T-helper 17 cell (primary cell): Measurements from ENCODE around the gene GALNT12. TPM values are rescaled to one million over a fixed set of nuclear protein-coding genes. Genes with fewer than 3 reads are reported as not detected.

Experiments used
- ATAC-seq: fragments of 150-1000 bp; cut with Tn5 transposase; 2 replicates; pipeline ENCODE4 v1.10.0; 2021; ENCODE audit warnings: mild to moderate bottlenecking, moderate library complexity
- DNase-seq, 3 donors: peaks; one replicate each; pipeline versions ENCODE4 v3.0.0 to v3.0.0-alpha.2; 2020 to 2021
- H3K9me3 ChIP-seq: one replicate; pipeline ENCODE4 v1.7.0; 2013; ENCODE audit warnings: low read length, mild to moderate bottlenecking; ENCODE audit not compliant: control insufficient read depth, poor library complexity, severe bottlenecking
- H3K27ac Mint-ChIP-seq: one replicate; pipeline ENCODE4 v1.8.0; 2022; ENCODE audit warnings: mild to moderate bottlenecking, moderate library complexity, mixed read lengths
- H3K27me3 Mint-ChIP-seq: one replicate; pipeline ENCODE4 v1.8.0; 2022; ENCODE audit warnings: mixed read lengths
- H3K36me3 Mint-ChIP-seq: one replicate; pipeline ENCODE4 v1.8.0; 2022; ENCODE audit warnings: low read depth, mixed read lengths
- H3K4me1 Mint-ChIP-seq: one replicate; pipeline ENCODE4 v1.8.0; 2022; ENCODE audit warnings: mild to moderate bottlenecking, mixed read lengths
- H3K4me3 Mint-ChIP-seq: one replicate; pipeline ENCODE4 v1.8.0; 2022; ENCODE audit warnings: mild to moderate bottlenecking, moderate library complexity, mixed read lengths
- total RNA-seq, 4 donors: library from RNA in 2 of 4; stranded (reverse) in 2 of 4; gene quantifications; one replicate each; pipeline ENCODE4 v1.2.3 and lab custom pipeline; 2022 to 2026

The GALNT12 gene
- total RNA-seq, 2 donors from 2014 or later, result 10.2 to 11.3 TPM

DNA sequence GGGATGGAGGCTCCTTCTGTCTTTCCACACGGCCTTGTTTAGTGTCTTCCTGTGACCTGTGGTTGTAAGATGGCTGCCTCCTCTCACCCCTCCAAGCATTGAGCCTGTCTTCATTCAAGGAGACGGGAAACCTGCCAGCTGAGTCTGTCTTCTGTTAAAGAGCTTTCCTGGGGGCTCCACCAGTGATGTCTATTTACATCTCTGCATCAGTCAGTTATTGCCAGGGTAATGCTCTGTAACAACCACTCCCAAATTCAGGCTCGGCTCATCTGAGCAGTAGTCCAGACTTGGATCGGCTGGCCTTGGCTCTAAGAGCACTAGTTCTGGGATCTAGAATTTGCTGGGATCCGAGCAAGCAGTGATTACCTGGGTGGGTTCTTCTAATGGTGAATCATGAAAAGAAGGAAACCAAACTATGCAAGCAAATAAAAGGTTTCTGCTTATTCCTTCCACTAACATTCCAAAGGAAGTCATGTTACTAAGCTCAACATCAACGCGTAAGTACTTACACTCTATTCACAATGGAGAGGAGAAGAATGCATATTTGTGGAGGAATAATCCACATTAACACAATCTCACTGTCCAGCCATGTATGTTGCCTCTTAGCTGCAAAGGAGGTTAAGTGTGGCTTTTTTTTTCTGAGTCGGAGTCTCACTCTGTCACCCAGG is 61.7 kb downstream of the GALNT12 start:
- DNase-seq (no peak), ATAC-seq (no peak)
- Mint-ChIP-seq H3K36me3 (no peaks in the 10 kb centered on the region), H3K4me1 (no peaks in the 10 kb centered on the region), H3K27me3 (peaks cover 29% of the 10 kb centered on the region), H3K27ac (no peak overlapping the region), H3K4me3 (no peak overlapping the region)
- H3K9me3 ChIP-seq, result no peaks in the 10 kb centered on the region

DNA sequence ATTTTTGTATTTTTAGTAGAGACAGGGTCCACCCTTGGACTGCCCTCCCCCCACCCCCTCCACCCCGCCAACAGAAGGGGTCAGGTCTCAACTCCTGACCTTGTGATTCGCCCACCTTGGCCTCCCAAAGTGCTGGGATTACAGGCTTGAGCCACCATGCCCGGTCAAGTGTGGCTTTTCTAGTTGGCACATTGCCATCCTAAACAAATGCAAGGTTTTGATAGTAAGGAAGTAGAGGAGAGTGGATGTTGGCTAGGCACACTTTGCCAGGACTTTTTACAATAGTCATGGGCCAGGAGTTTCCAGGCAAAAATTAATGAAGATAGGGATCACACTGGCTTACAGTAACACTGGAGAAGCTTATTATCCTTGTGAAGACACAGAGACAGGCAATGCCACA is 62.4 kb downstream of the GALNT12 start:
- no peak for ATAC-seq
- H3K27me3 Mint-ChIP-seq, result peaks cover 22% of the 10 kb centered on the region
- H3K4me1 Mint-ChIP-seq, result no peaks in the 10 kb centered on the region

DNA sequence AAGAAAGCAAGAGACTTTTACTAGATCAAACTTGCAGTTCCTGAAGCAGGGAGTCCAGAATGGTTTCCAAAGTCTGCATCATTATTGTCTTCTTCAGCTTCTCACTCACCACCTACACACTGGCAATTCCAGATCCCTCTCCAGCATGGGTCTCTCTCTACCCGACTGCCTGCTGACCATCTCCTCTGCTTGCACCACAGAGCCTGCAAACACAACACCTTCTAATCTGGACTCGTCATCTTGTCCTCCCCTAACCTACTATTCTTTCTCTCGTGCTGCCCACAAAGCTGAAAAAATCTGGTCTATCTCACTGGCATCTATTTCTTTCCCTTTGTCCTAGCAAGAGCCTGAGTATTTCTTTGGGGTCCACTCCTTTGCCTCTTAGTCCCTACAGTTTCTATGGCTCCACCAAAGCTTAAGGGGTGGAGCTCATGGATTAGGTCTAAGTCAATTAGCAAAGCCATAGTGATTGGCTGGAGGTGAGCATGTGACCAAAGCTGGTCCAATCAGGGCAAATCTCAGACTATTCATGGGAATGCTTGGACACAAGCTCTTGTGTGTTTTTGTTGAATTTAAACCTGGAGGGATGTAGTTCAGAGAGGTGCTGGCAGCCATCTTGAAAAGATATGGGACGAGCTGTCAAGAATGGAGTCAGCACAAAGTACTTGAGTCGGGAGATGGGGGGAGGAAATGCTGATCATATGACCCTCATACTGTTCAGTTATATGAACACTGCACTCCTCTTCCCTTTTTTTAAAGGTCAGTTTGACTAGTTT is 63.5 kb downstream of the GALNT12 start:
- H3K36me3 Mint-ChIP-seq, result no peaks in the 10 kb centered on the region
- no peaks in the 10 kb centered on the region for H3K4me1 Mint-ChIP-seq
- ATAC-seq, result no peak
- DNase-seq, result no peak
- H3K27me3 Mint-ChIP-seq, result peaks cover 20% of the 10 kb centered on the region
- H3K27ac Mint-ChIP-seq, result no peak overlapping the region
- no peak overlapping the region for H3K4me3 Mint-ChIP-seq
- H3K9me3 ChIP-seq, result no peaks in the 10 kb centered on the region

More for the DNA sequence above, 62.4 kb downstream of the GALNT12 start:
- DNase-seq, result no peak
- no peaks in the 10 kb centered on the region for H3K36me3 Mint-ChIP-seq
- no peak overlapping the region for H3K4me3 Mint-ChIP-seq
- H3K9me3 ChIP-seq, result no peaks in the 10 kb centered on the region
- no peak overlapping the region for H3K27ac Mint-ChIP-seq

DNA sequence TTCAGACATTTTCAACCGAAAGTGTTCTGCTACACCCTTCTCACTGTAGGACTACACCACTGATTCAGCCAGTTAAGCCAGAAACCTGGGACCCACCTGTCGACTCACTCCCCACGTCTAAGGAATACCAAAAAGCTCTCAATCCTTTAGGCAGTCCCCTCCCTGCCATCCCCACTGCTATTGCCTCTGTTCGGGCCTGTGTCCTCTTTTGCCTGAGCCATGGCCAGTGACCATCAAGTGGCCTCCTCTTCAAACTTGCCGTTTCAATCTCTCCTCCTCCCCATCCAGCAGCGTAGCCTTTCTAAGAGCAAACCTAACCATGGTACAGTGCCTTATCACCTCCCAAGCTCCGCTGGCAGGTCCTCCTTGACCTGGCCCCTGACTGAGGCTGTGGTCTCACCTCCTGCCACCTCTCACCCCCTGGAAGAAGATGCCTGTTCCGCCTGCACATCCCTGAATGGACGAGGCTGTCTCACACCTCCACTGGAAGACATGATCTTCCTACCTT is 64.1 kb downstream of the GALNT12 start:
- Mint-ChIP-seq H3K36me3 (no peaks in the 10 kb centered on the region), H3K27me3 (peaks cover 18% of the 10 kb centered on the region), H3K4me3 (no peak overlapping the region), H3K4me1 (no peaks in the 10 kb centered on the region), H3K27ac (no peak overlapping the region)
- ATAC-seq, result no peak
- no peaks in the 10 kb centered on the region for H3K9me3 ChIP-seq
- no peak for DNase-seq

DNA sequence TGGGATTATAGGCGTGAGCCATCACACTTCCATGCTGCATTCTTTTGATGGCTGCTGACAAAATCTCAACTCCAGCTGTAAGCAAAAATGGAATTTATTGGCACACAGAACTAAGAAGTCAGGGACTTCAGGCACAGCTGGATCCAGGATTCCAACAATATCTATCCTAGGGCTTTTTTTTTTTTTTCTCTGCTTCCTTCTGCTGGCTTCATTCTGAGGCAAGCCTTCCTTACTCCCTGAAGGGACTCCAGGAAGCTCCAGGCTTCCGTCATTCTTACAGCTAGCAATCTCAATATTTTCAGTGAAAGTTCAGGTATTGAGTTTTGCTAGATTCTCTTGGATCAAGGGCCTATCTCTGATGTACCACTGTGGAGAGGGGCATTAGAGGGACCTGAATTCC is 66.1 kb downstream of the GALNT12 start:
- H3K27me3 Mint-ChIP-seq, result peaks cover 23% of the 10 kb centered on the region
- no peak overlapping the region for H3K27ac Mint-ChIP-seq
- no peak for DNase-seq
- H3K4me3 Mint-ChIP-seq, result no peak overlapping the region
- no peaks in the 10 kb centered on the region for H3K9me3 ChIP-seq
- H3K4me1 Mint-ChIP-seq, result no peaks in the 10 kb centered on the region
- H3K36me3 Mint-ChIP-seq, result no peaks in the 10 kb centered on the region
- ATAC-seq, result no peak

DNA sequence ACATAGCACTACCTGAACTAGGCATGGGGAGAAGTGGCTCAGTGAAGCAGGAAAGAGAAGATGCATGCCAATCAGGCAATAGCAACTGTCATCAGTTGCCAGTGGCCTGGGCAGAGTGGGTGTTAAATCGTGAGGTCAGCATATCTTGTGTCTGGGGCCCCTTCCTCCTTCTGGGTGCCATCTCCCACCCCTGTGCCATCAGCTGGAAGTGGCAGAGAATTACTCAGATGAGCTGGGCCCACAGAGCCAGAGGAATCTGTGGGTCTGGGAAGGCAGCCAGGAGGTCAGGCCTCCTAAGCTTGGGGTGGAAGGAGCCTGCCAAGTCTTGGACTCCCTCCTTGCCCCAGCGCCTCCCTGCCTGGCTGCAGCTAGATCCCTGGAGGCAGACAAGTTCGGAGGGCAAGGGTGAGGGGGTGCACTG is 66.5 kb downstream of the GALNT12 start:
- no peak for ATAC-seq
- Mint-ChIP-seq H3K27me3 (peaks cover 27% of the 10 kb centered on the region), H3K4me1 (no peaks in the 10 kb centered on the region), H3K4me3 (no peak overlapping the region), H3K36me3 (no peaks in the 10 kb centered on the region), H3K27ac (no peak overlapping the region)
- no peaks in the 10 kb centered on the region for H3K9me3 ChIP-seq
- no peak for DNase-seq

DNA sequence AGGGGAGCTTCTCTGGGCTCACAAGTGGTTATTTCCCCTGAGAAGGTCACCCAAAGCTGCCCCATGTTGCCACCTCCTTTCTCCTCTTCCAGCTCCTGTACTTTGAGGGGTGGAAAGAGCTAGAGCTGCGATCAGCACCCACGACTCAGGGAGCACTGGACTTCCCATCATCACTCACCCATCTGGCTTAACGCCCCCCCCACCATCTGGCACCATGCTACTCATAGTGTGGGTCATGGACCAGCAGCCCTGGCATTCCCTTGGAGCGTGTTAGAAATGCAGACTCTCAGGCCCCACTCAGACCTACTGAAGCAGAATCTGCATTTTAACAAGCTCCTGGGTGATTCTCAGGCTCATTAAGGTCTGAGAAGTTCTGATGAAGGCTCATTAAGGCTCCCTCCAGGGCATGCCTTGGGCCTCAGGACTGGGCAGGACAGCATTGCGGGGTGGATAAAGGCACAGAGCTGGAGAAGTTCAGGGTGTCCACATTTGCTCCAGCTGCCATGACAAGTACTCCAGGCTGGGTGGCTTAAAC is 67.3 kb downstream of the GALNT12 start:
- Mint-ChIP-seq H3K27ac (no peak overlapping the region), H3K27me3 (peaks cover 35% of the 10 kb centered on the region), H3K4me1 (no peaks in the 10 kb centered on the region), H3K36me3 (no peaks in the 10 kb centered on the region), H3K4me3 (no peak overlapping the region)
- H3K9me3 ChIP-seq, result no peaks in the 10 kb centered on the region
- ATAC-seq, result no peak
- DNase-seq, result no peak

DNA sequence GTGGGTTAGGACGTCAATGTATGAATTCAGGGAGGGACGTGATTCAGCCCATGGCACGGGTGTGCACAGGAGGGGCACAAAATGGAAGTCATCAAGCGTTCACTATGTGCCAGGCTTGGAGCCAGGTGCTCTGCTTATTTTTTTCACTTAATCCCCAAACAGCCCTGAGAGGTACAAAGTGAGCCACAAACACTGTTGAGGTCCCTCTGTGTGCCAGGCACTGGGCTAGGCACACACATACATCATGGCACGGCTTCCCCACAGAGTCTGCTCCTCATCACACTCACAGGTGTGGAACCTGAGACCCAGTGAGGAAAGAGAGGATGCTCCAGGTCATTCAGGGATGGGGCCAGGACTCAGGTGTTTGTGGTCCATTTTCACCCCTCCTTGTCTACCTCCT is 68.1 kb downstream of the GALNT12 start:
- Mint-ChIP-seq H3K36me3 (no peaks in the 10 kb centered on the region), H3K4me1 (no peaks in the 10 kb centered on the region), H3K27ac (no peak overlapping the region), H3K4me3 (no peak overlapping the region), H3K27me3 (peaks cover 40% of the 10 kb centered on the region)
- DNase-seq (no peak), ATAC-seq (no peak)
- no peaks in the 10 kb centered on the region for H3K9me3 ChIP-seq

DNA sequence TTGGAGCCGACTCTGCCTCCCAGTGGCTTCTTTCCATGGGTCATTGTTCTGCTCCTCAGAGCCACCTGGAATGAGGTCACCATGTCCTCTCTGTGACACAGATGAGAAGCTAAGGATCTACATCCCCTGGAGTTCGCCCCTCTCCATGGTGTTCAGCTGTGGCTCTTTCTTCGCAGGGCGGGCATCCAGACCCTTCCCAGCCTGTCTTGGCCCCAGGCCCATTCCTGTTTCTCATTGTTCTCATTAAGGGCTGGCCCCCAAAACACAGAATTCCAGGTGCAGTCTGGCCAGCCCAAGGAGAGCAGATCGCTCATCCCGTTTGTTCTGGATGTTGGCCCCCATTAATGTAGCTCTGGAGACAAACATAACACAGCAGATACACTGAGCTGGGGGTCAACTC is 69.8 kb downstream of the GALNT12 start:
- Mint-ChIP-seq H3K27me3 (peaks cover 50% of the 10 kb centered on the region), H3K27ac (no peak overlapping the region), H3K4me3 (no peak overlapping the region), H3K36me3 (no peaks in the 10 kb centered on the region), H3K4me1 (no peaks in the 10 kb centered on the region)
- H3K9me3 ChIP-seq, result no peaks in the 10 kb centered on the region
- ATAC-seq (no peak), DNase-seq (no peak)

DNA sequence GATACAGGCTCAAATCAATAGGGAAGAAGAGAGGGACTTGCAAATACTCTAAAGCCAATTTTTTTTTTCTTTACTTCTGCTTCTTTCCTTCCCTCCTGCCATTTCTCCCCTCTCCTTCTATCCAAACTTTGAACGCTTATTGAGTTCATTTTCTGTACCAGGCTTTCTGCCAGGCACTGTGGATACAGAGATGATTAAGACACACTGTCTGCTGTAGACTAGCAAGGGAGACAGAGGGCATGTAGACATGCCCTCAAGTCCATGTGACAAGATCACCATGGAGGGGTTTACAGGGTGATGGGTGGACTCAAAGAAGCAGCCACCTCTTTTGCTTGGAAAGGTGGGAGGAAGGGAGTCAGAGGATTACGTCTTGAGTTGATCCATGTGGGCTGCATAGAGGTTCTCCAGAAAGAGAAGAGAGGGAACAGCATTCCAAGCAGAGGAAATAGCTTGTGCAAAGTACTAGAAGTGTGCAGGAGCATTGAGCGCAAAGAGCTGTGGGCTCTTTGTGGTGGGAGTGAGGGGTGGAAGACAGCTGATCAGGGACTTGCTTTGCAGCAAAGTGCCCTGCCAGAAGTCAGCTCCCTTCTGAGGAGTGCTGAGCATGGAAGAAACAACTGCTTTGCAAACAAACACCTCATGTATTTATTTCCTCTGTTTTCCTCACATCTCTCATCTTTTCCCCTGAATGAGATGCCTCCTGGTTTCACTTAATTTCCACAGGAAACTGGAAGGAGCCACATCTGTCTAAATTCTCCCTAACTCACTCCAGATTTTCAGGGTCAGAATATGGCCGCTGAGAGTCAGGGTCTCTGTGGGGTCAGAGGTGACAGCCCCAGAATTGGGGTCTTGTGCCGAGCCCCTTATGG is 71.9 kb downstream of the GALNT12 start:
- no peaks in the 10 kb centered on the region for H3K9me3 ChIP-seq
- Mint-ChIP-seq H3K4me3 (no peak overlapping the region), H3K27ac (no peak overlapping the region), H3K36me3 (peaks cover 3% of the 10 kb centered on the region), H3K4me1 (no peaks in the 10 kb centered on the region), H3K27me3 (peaks cover 55% of the 10 kb centered on the region)
- no peak for ATAC-seq
- DNase-seq, result no peak

DNA sequence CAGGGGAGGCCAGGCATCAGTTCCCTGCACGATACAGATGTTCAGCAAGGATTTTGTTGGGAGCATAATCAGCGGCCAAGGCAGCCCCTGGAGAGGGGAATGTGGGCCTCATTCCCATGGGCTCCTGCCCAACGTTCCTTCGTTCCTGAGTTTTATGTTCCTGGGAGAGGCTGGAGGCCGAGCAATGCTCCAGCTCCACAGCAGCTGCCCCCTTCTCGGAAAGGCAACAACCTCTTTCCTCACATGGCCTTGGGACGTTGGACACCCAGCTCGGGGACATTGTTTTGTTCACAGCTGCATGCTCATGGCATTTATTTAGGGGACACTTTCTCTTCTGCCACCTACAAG is 72.5 kb downstream of the GALNT12 start:
- H3K27ac Mint-ChIP-seq, result no peak overlapping the region
- no peaks in the 10 kb centered on the region for H3K9me3 ChIP-seq
- peaks cover 61% of the 10 kb centered on the region for H3K27me3 Mint-ChIP-seq

DNA sequence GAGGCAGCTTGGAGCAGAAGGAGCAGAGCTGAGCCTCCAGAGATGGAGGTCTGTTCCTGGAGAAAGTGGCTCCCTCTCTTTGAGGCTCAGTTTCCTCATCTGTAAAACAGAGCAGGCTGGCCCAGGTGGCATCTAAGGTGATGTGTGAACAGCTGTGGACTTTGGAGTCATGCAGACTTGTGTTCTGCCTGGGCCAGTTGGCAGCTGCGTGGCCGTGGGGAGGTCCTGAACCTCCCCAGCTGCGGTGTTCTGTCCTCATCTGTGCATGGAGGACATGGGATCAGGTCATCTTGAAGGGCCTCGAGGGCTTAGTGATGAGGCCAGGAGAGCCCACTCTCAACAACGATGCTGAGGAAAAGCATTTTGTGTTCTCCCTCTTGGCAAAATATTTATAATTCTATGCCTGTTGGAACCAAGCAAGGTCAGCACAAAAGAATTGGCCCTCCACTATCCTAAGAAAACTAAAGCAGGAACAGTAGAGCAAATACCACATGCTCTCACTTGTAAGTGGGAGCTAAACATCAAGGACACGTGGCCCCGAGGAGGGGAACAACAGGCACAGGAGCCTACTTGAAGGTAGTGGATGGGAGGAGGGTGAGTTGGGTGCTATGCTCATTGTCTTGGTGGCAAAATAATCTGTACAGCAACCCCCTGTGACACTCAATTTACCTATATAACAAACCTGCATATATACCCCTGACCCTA is 73.0 kb downstream of the GALNT12 start:
- DNase-seq (no peak), ATAC-seq (no peak)
- no peaks in the 10 kb centered on the region for H3K9me3 ChIP-seq
- Mint-ChIP-seq H3K27me3 (peaks cover 66% of the 10 kb centered on the region), H3K4me3 (no peak overlapping the region), H3K4me1 (no peaks in the 10 kb centered on the region), H3K36me3 (peaks cover 5% of the 10 kb centered on the region), H3K27ac (no peak overlapping the region)

More for the DNA sequence above, 72.5 kb downstream of the GALNT12 start:
- peaks cover 5% of the 10 kb centered on the region for H3K36me3 Mint-ChIP-seq
- H3K4me1 Mint-ChIP-seq, result no peaks in the 10 kb centered on the region
- H3K4me3 Mint-ChIP-seq, result no peak overlapping the region
- ATAC-seq, result no peak
- DNase-seq, result no peak
